HG03175 (cell line): ENCODE results near the gene CEACAM1.
A peak's percentile ranks its signal among the peaks of the same experiment; 100 is the strongest.
"Not testable (repeated sequence)": the region's sequence is repeated elsewhere in the genome, so short reads cannot be mapped to it uniquely, and the experiment has no call there.

ENCODE experiments used
- ATAC-seq: cut with Tn5 transposase; IDR thresholded peaks from one replicate; pipeline ENCODE4 v1.9.1; 2021; ENCODE audit warnings: mild to moderate bottlenecking, moderate library complexity; ENCODE audit not compliant: unreplicated experiment

CEACAM1 gene

GRCh38 chr19:42477933-42478332 lies 50.3 kb downstream of the CEACAM1 start:
- no peak for ATAC-seq

- ATAC-seq, result no peak
Measured at GRCh38 chr19:42477117-42477516, 51.2 kb downstream of the CEACAM1 start.

GRCh38 chr19:42475366-42475765 lies 52.9 kb downstream of the CEACAM1 start:
- ATAC-seq, result no peak

GRCh38 chr19:42474743-42475142 lies 53.5 kb downstream of the CEACAM1 start:
- ATAC-seq, result no peak

GRCh38 chr19:42473686-42474085 lies 54.6 kb downstream of the CEACAM1 start:
- no peak for ATAC-seq

- no peak for ATAC-seq
Measured at GRCh38 chr19:42472402-42473147, 55.7 kb downstream of the CEACAM1 start.

- ATAC-seq, result no peak
Measured at GRCh38 chr19:42471554-42472249, 56.6 kb downstream of the CEACAM1 start.

- no peak for ATAC-seq
Measured at GRCh38 chr19:42469311-42470235, 58.7 kb downstream of the CEACAM1 start.

GRCh38 chr19:42468273-42468796 lies 59.9 kb downstream of the CEACAM1 start:
- ATAC-seq, result no peak

- ATAC-seq, result no peak
Measured at GRCh38 chr19:42467183-42467760, 61.0 kb downstream of the CEACAM1 start.

- ATAC-seq, result no peak
Measured at GRCh38 chr19:42466521-42467182, 61.6 kb downstream of the CEACAM1 start.

GRCh38 chr19:42465827-42466280 lies 62.4 kb downstream of the CEACAM1 start:
- ATAC-seq, result peak; percentile 70

GRCh38 chr19:42461700-42462324 lies 66.5 kb downstream of the CEACAM1 start:
- no peak for ATAC-seq

GRCh38 chr19:42461231-42461630 lies 67.0 kb downstream of the CEACAM1 start:
- not testable (repeated sequence) for ATAC-seq

- ATAC-seq, result no peak
Measured at GRCh38 chr19:42459926-42460325, 68.4 kb downstream of the CEACAM1 start.
